Activated T-cell treated with anti-CD3 and anti-CD28 coated beads for 1 hour (primary cell): ENCODE data around the gene TACC3.
A peak's percentile ranks its signal among the peaks of the same experiment; 100 is the strongest.

Experiments used
- DNase-seq: peaks from one replicate; pipeline ENCODE4 v3.0.0-alpha.2; 2020; ENCODE audit warnings: low read depth

TACC3 gene

DNA sequence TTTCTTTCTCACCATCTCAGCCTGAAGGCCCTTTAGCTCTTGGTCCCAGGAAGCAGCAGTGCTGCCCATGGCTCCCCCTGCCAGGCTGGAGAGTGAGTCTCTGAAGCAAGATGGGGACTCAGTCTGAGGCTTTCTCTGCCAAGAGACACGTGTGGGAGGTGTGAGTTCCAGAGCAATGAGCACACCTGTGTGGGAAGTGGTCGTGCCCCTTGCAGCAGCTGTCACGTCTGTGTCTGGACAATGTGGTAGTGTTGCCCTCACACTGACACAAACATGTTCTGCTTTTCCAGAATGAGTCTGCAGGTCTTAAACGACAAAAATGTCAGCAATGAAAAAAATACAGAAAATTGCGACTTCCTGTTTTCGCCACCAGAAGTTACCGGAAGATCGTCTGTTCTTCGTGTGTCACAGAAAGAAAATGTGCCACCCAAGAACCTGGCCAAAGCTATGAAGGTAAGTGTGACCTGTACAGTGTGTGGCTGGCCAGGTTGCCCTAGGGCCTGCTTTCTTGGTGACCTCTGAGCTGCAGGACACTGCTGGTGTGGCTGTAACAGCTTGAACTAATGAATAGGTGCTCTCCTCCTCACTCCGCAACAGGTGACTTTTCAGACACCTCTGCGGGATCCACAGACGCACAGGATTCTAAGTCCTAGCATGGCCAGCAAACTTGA, 1.9 kb downstream of the TACC3 start:
- DNase-seq, result no peak

DNA sequence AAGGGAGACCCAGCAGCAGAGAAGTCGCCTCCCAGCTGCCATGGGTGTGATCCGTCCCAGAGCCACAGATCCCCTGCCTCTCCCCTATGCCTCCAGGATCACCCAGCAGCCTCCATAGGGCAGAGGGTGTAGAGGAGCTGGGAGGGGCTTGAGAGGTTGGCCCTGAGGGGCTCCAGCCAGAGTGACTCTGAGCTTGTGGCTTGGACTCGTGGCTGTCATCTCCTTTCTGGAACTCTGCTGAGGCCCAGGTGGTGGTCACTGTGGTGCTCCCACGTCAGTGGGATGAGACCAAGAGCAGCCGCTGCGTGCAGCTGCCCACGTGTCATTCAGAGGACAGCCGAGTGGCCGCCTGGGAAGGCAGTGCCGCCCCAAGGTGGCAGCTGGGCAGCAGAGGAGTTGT, 4.2 kb downstream of the TACC3 start:
- no peak for DNase-seq

GRCh38 chr4:1726146-1726934, 5.0 kb downstream of the TACC3 start:
- DNase-seq, result peak; percentile 95

- no peak for DNase-seq
Observed at GRCh38 chr4:1727117-1728031, 6.1 kb downstream of the TACC3 start.

- DNase-seq, result no peak
Observed at GRCh38 chr4:1728061-1728980, 7.0 kb downstream of the TACC3 start.

GRCh38 chr4:1730532-1731135, 9.3 kb downstream of the TACC3 start:
- DNase-seq, result no peak

GRCh38 chr4:1731180-1731579, 9.9 kb downstream of the TACC3 start:
- DNase-seq, result no peak

DNA sequence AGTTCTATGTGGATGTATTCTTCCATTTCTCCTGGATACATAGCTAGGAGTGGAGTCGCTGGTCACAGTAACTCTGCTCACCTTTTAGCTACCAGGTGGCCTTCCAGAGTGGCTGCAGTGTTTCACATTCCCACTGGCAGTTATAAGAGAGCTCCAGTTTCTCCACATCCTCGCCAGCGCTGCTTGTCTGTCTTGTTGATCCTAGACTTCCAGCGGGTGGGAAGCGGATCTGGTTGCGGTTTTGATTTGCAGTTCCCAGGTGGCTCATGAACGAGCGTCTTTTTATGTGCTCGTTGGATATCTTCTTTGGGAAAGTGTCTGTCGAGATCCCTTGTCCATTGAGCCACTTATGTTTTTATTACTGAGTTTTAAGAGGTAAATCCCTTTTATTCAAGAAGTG, 11.6 kb downstream of the TACC3 start:
- DNase-seq, result no peak

DNA sequence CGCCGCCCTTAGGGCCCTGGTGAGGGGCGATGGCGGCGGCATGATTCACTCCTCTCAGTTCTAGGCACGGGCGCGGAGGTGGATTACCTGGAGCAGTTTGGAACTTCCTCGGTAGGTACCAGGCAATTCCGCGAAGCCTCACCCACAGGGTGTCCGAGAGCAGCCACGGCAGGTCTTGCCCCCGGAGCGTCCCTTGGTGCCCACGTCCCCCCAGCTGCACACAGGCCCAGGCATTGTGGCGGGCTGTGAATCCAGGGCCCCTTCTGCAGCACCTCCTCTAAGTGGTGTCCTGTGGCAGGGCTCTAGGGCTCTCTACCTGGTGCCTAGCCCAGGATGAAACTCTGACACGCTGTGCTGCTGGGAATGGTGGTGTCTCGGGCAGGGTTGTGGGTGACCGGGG, 13.9 kb downstream of the TACC3 start:
- no peak for DNase-seq

GRCh38 chr4:1736812-1737211, 15.5 kb downstream of the TACC3 start:
- DNase-seq, result no peak

- no peak for DNase-seq
Observed at GRCh38 chr4:1737666-1738065, 16.3 kb downstream of the TACC3 start.

DNA sequence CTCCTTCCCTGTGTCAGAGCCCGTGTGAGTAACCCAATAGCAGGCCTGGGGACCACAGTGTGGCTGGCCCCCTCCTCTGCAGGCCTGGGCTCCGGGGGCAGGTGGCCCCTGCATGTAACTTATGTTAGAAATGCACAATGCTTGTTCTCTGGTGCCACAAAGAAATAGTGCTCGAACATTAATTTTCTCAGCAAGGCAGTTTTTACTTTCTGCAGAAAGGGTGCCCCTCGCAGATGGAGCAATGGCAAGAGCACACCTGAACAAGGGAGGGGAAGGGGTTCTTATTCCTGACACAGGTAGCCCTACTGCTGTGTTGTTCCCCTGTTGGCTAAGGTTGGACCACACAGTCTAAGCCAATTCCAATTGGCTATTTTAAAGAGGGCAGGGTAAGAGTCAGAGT, 17.1 kb downstream of the TACC3 start:
- no peak for DNase-seq

DNA sequence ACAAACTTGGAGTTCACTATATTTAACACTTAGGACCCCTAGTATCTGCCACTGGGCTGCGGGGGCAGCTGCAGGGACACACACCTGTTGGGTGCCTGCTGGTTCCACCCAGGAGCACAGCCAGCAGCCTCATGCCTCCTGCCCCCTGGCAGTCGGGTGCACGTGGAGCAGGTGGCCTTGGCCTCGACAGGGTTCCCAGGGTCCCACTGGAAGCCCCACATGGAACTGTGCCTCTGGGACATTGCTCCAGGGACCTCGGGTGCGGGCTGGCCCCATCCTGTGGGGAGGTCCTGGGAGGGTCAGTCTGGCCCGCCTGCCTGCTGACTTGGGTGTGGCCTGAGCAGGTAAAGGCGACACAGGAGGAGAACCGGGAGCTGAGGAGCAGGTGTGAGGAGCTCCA, 18.0 kb downstream of the TACC3 start:
- DNase-seq, result no peak

DNA sequence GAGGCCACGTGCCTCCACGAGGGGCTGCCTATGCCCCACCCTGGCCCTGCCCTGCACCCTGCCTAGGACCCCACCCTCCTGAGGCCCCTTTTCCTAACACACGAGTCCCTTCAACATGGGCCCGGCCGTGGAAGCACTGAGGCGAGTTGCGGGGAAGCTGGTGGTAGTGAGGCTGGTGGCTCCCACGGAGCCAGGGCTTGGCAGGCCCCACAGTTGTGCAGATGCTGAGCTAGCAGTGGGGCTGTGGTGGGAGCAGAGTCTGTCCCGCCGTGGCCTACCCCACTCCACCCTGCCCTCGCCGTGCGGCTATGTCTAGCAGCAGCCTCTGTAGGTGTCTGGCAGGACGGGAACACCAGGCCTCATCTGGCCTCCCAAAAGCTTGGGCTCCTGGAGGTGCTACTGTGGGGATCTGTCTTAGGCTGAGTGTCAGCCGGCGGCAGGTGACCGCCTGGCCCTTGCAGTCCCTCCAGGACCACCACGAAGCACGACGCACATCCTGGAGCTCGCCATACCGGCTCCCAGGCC, 18.8 kb downstream of the TACC3 start:
- no peak for DNase-seq

GRCh38 chr4:1741208-1741607, 19.9 kb downstream of the TACC3 start:
- DNase-seq, result no peak

- no peak for DNase-seq
Observed at GRCh38 chr4:1743551-1743950, 22.2 kb downstream of the TACC3 start.

- DNase-seq, result no peak
Observed at GRCh38 chr4:1743975-1744374, 22.7 kb downstream of the TACC3 start.

- no peak for DNase-seq
Observed at GRCh38 chr4:1744552-1744951, 23.2 kb downstream of the TACC3 start.

GRCh38 chr4:1745165-1745564, 23.8 kb downstream of the TACC3 start:
- DNase-seq, result no peak

DNA sequence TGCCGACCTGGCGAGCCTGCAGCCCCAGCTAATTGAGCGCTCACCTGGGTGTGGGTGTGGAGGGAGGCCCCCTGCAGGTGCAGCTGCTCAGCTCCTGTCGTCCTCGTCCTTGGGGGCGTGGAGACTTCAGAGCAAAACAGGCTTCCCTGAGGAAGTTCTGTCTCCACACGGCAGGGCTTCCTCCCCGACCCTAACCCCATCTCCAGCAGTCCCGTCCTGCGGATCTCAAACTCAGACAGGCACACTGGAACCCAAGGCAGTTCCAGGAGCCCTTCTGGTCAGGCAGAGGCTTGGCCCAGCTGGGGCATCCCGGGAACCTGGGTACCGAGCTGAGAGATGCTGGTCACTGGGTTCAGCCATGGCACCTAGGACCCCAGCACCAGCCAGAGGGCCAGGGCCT, 24.4 kb downstream of the TACC3 start:
- DNase-seq, result no peak

- peak; percentile 67 for DNase-seq
Observed at GRCh38 chr4:1746265-1746691, 25.0 kb downstream of the TACC3 start.
